Skin epidermis (tissue), 12 donors: Measurements from ENCODE around the gene ZCCHC7.
"Not testable (repeated sequence)": the region's sequence is repeated elsewhere in the genome, so short reads cannot be mapped to it uniquely, and the experiment has no call there.

ENCODE experiments used
- H3K27ac ChIP-seq, 21 experiments: fragments of 200-600 bp; sonication (generic) in 11 of 21; one replicate each; pipeline ENCODE4 v1.5.0; 2020; ENCODE audit warnings: mild to moderate bottlenecking in 3 of 21, inconsistent platforms in 2 of 21, moderate library complexity in 2 of 21
- H3K4me3 ChIP-seq, 7 experiments: fragments of 200-600 bp; sonication (generic) in 2 of 7; one replicate each; pipeline ENCODE4 v1.5.0; 2020; ENCODE audit warnings: inconsistent platforms in 2 of 7, mild to moderate bottlenecking in 2 of 7, moderate library complexity in 1 of 7

Gene ZCCHC7

GRCh38 chr9:37382161-37382981 lies 262.0 kb downstream of the ZCCHC7 start:
- peak overlapping the region in 2 of 21 experiments; percentile 21 to 35 for H3K27ac ChIP-seq
- no peak overlapping the region for H3K4me3 ChIP-seq

- H3K27ac ChIP-seq, result peak overlapping the region in 1 of 21 experiments; percentile 21
- no peak overlapping the region for H3K4me3 ChIP-seq
These were observed 262.6 kb downstream of the ZCCHC7 start for GRCh38 chr9:37382982-37383357.

GRCh38 chr9:37383393-37383792 lies 263.0 kb downstream of the ZCCHC7 start:
- H3K27ac ChIP-seq, result no peak overlapping the region
- no peak overlapping the region for H3K4me3 ChIP-seq

GRCh38 chr9:37383876-37384746 lies 263.7 kb downstream of the ZCCHC7 start:
- Histone ChIP-seq H3K4me3 (no peak overlapping the region), H3K27ac (no peak overlapping the region)

GRCh38 chr9:37385286-37385685 lies 264.9 kb downstream of the ZCCHC7 start:
- no peak overlapping the region for H3K4me3 ChIP-seq
- no peak overlapping the region for H3K27ac ChIP-seq

GRCh38 chr9:37386988-37387387 lies 266.6 kb downstream of the ZCCHC7 start:
- Histone ChIP-seq H3K27ac (no peak overlapping the region), H3K4me3 (no peak overlapping the region)

GRCh38 chr9:37390759-37391158 lies 270.4 kb downstream of the ZCCHC7 start:
- H3K4me3 ChIP-seq, result no peak overlapping the region
- H3K27ac ChIP-seq, result no peak overlapping the region

GRCh38 chr9:37392272-37392671 lies 271.9 kb downstream of the ZCCHC7 start:
- H3K4me3 ChIP-seq, result no peak overlapping the region

GRCh38 chr9:37395229-37395628 lies 274.9 kb downstream of the ZCCHC7 start:
- Histone ChIP-seq H3K4me3 (no peak overlapping the region), H3K27ac (no peak overlapping the region)

More at GRCh38 chr9:37392272-37392671, 271.9 kb downstream of the ZCCHC7 start:
- no peak overlapping the region for H3K27ac ChIP-seq

GRCh38 chr9:37395663-37396062 lies 275.3 kb downstream of the ZCCHC7 start:
- H3K4me3 ChIP-seq, result no peak overlapping the region
- H3K27ac ChIP-seq, result no peak overlapping the region

GRCh38 chr9:37397948-37398347 lies 277.6 kb downstream of the ZCCHC7 start:
- not testable (repeated sequence) for H3K27ac ChIP-seq, H3K4me3 ChIP-seq

- Histone ChIP-seq H3K4me3 (no peak overlapping the region), H3K27ac (no peak overlapping the region)
These were observed 278.2 kb downstream of the ZCCHC7 start for GRCh38 chr9:37398464-37399025.

- no peak overlapping the region for H3K4me3 ChIP-seq
- H3K27ac ChIP-seq, result no peak overlapping the region
These were observed 279.0 kb downstream of the ZCCHC7 start for GRCh38 chr9:37399336-37399735.

- no peak overlapping the region for H3K27ac ChIP-seq
- H3K4me3 ChIP-seq, result no peak overlapping the region
These were observed 284.2 kb downstream of the ZCCHC7 start for GRCh38 chr9:37404590-37404989.

- H3K27ac ChIP-seq, result no peak overlapping the region
These were observed 285.0 kb downstream of the ZCCHC7 start for GRCh38 chr9:37405350-37405749.

GRCh38 chr9:37405764-37406380 lies 285.5 kb downstream of the ZCCHC7 start:
- Histone ChIP-seq H3K27ac (no peak overlapping the region), H3K4me3 (no peak overlapping the region)

More at GRCh38 chr9:37405350-37405749, 285.0 kb downstream of the ZCCHC7 start:
- H3K4me3 ChIP-seq, result no peak overlapping the region

GRCh38 chr9:37406603-37407401 lies 286.4 kb downstream of the ZCCHC7 start:
- Histone ChIP-seq H3K27ac (no peak overlapping the region), H3K4me3 (no peak overlapping the region)

- Histone ChIP-seq H3K4me3 (no peak overlapping the region), H3K27ac (no peak overlapping the region)
These were observed 287.1 kb downstream of the ZCCHC7 start for GRCh38 chr9:37407468-37407867.
